Posterior vena cava (tissue), 2 donors: Measurements from ENCODE around the gene KAT6B. TPM values are rescaled to one million over a fixed set of nuclear protein-coding genes. Genes with fewer than 3 reads are reported as not detected.

ENCODE experiments used
- DNase-seq: peaks from one replicate; pipeline ENCODE4 v3.0.0-alpha.2; 2020; ENCODE audit warnings: low spot score
- intact Hi-C, 2 donors: fragments of 100-400 bp; cut with DNase I; formaldehyde crosslinking; loops; one replicate each; pipeline versions ENCODE4 v1.14.1 to v1.14.2; 2022 to 2023
- total RNA-seq, 2 donors: library from RNA; stranded (reverse); fragmentation: NEBNext Ultra II Directional; extraction: Animal tissue kit (Norgen Biotek cat#: 25700); gene quantifications; one replicate each; pipeline ENCODE4 v1.2.1, GENCODE V29; 2021
- donor health status: DM: yes; HTN: yes; CAD: no.
- donor health status: DM: yes; HTN: yes; CAD: no.

KAT6B gene
- total RNA-seq, 2 donors from 2014 or later, result 34.7 to 35.0 TPM

DNA sequence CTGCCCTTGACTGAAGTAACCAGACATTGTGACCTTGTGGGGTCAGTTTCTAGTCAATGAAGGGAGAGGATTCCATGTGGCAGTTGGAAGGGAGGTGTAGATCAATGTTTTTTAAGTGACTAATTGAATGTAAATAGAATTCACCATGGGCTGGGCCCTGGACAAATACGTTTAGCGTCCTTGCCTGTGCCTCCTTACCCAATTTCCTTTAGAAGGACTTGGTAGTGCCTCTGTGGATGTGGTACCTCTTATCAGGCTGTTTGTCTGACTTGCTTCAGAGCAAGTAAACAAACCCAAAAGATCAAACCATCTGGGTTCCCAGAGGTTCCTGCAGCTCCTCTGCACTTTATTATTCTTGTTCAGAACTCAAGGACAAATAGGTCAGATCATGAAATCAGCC lies 4.3 kb upstream of the KAT6B start:
- intact Hi-C loops, result loop anchor here (10.0 kb wide), 4 partner anchors 173 to 1683 kb away; no protein-coding TSS in a partner anchor
- no peak for DNase-seq

- no peak for DNase-seq
- intact Hi-C loops, result loop anchor here (10.0 kb wide), 4 partner anchors 172 to 1682 kb away; no protein-coding TSS in a partner anchor
These were observed 3.8 kb upstream of the KAT6B start for GRCh38 chr10:74822521-74823089.

DNA sequence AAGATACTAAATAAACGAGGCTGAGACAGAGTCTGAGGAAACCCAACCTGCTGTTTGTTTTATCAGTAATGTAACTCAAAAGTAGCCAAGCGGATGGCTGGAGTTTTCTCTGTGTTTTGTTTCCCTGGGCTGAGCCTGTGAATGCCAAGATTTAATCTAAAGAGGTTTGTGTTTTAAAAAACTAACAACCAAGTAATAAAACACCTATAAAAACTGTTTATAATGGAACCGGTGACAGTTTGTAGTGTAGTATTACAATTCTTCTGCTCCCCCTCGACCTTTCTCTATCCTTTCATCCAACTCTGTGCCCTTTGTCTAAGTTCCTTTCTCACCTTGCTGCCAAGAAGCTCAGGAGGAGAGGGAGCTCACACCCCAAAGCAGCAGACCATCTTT lies 2.6 kb upstream of the KAT6B start:
- intact Hi-C loops, result loop anchor here (10.0 kb wide), 4 partner anchors 171 to 1681 kb away; no protein-coding TSS in a partner anchor

GRCh38 chr10:74824184-74824899 lies 2.1 kb upstream of the KAT6B start:
- intact Hi-C loops, result loop anchor here (10.0 kb wide), 4 partner anchors 170 to 1680 kb away; no protein-coding TSS in a partner anchor
- no peak for DNase-seq

More for the DNA sequence above, 2.6 kb upstream of the KAT6B start:
- no peak for DNase-seq

GRCh38 chr10:74824900-74825370 lies 1.5 kb upstream of the KAT6B start:
- intact Hi-C loops, result loop anchor here (10.0 kb wide), 4 partner anchors 170 to 1680 kb away; no protein-coding TSS in a partner anchor
- peak; percentile 83 for DNase-seq

DNA sequence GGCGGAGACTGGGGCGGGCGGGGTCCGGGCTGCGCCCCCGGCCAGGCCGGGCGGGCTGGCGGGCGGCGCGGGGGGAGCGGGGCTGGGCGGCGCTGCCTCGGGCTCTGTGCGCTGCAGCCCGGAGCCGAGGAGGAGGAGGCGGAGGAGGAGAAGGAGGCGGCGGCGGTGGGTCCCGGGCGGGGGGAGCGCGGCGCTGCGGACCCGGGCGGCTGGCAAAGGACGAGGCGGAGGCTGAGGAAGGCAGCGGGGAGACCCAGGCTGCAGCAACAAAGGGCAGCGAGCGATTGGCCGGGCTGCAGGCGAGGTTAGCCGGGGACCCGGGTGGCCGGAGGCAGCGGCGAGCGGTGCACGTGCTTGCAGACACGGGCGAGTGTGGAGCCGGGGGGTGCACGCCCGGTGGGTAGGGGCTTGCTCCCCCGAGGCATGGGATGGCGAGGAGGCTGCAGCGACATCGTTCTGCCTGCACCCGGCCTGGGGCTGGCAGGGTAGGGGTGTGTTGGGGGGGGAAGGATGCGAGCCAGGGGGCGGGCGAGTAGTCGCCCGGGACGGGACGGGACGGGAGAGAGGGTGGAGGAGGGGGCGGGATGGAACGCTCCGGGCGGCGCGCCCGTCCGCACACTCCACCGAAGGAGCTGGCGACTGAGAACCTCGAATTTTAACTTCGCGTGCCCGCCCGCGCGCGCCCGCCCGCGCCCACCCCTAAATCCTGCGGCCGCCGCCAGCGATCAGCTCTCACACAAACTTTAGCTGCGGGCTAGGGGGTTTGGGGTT lies 844 bp upstream of the KAT6B start:
- intact Hi-C loops, result loop anchor here (10.0 kb wide), 4 partner anchors 169 to 1679 kb away; no protein-coding TSS in a partner anchor
- DNase-seq, result no peak

DNA sequence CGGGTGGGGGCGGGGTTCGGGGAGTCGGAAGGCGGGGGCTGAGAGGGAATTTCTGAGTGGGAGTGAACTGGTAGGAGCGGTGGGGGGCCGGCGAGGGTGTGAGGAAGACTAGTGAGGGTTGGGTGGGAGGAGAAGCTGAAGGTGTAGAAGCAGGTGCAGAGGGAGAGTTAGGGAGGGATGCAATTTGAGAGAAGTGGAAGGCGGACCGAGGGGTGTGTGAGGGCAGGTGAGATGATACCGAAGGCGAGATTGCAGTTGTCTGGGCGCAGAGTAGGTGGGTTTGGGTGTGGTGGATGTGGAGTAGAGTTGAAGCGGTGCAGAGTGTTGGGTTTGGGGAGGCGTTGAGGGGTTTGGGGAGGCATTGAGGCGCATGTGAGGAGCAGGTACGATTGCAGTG lies 643 bp downstream of the KAT6B start:
- intact Hi-C loops, result loop anchor here (10.0 kb wide), 4 partner anchors 168 to 1678 kb away; no protein-coding TSS in a partner anchor
- no peak for DNase-seq

DNA sequence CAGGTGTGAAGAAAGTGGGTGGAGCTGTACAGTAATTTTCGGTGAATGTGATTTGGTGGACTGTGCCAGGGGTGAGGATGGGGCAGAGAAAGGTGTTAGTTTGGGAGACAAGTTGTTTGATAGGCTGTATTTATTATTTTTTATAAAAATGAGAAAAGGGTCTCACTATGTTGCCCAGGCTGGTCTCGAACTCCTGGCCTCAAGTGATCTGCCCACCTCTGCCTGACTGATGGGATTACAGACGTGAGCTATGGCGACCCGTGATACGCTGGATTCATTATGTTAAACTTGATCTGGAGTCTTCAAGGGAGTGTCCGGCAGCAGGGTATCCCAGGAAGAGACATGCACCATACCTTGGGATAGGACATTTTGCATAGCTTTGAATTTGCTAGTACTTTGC lies 1.3 kb downstream of the KAT6B start:
- peak; percentile 52 for DNase-seq
- intact Hi-C loops, result loop anchor here (10.0 kb wide), 4 partner anchors 167 to 1677 kb away; no protein-coding TSS in a partner anchor

- intact Hi-C loops, result loop anchor here (10.0 kb wide), 4 partner anchors 166 to 1676 kb away; no protein-coding TSS in a partner anchor
- no peak for DNase-seq
These were observed 2.5 kb downstream of the KAT6B start for GRCh38 chr10:74828946-74829345.

DNA sequence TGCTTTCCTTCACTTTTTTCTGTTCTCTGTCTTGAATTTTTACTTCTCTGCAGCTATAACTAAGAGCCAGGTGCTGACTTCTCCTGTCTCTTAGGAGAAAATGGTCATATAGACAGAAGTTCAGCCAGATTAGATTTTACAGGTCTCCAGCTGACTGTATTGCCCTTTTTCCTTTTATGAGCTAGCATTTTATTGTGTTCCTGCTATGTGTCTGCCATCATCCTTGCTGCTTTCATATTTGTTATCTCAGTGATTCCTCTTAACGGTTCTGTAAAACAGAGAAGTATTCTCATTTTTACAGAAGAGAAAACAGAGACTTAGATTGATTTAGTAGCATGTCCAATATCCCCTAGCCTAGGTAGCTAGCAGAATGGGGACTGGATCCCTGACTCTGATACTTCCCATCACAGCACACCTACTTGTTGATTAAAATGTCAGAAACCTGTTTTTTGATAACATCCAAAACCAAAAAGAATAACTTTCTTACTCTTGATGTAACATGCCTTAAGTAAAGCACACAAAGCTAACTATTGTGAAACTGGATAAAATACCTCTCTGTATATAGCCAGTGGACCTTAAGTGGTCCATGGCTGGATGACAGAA lies 5.2 kb downstream of the KAT6B start:
- intact Hi-C loops, result no loop called here
- DNase-seq, result no peak

DNA sequence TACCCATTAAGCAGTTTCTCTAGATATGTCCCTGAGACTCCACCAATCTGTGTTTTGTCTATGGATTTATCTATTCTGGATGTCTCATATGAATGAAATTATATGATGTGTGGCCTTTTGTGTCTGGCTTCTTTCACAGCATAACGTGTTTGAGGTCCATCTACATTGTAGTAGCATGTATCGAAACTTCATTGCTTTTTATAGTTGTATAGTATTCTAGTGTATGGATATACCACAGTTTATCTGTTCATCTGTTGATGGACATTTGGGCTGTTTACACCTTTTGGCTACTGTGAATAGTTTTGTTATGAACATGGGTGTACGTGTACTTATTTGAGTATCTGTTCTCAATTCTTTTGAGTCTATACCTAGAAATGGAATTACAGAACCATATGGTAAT lies 9.6 kb downstream of the KAT6B start:
- intact Hi-C loops, result no loop called here

GRCh38 chr10:74836877-74837276 lies 10.5 kb downstream of the KAT6B start:
- intact Hi-C loops, result no loop called here
- DNase-seq, result no peak

More for the DNA sequence above, 9.6 kb downstream of the KAT6B start:
- DNase-seq, result no peak

DNA sequence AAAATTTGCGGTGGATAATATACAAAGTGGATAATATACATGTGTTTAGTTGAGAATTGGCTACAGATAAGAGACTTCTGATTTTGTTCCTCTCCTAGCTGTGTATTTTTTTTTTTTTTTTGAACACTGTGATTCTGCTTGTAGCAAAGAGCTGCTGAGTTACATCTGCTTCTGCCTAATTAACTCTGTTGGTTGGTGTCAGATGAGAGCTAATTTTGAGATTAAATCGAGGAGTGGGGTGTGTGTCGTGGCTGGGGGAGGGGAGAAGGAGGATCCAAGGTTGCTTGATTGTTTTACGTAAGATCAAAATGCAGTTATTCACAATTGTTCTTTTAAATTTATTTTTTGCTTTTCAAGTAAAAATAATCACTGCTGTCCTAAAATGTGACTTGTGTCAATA lies 11.3 kb downstream of the KAT6B start:
- intact Hi-C loops, result no loop called here
- DNase-seq, result no peak

GRCh38 chr10:74839708-74840107 lies 13.3 kb downstream of the KAT6B start:
- intact Hi-C loops, result no loop called here
- no peak for DNase-seq

GRCh38 chr10:74841265-74841973 lies 15.0 kb downstream of the KAT6B start:
- intact Hi-C loops, result no loop called here
- DNase-seq, result no peak

DNA sequence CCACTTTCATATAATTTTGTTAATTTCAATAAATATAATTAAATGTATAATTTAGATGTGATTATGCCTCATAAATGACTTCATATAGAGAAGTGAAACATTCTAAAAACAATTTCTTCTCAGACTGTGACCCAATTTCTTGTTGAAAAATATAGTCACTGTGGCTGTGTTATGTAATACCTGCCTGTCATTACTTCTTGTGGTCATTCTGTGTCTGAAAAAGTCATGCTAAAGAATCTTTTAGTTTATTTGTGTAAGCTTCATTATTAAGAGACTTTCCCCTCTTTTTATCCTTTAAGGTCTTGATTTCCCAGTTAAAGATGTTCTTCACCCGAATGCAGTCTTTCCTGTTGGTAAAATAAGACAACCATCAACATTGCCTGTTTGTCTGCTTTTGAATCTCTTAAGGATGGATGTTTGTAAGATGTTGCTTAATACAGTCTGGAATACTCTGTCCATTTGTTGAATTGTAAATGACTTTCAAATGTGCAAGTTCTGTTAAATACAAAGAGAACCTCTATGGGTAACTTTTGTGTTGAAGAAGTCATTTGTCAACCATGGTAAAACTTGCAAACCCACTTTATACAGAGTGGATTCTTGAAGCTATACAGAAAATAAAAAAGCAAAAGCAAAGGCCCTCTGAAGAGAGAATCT lies 16.0 kb downstream of the KAT6B start:
- intact Hi-C loops, result no loop called here
- no peak for DNase-seq

GRCh38 chr10:74846958-74847357 lies 20.6 kb downstream of the KAT6B start:
- DNase-seq, result no peak
- intact Hi-C loops, result no loop called here

- intact Hi-C loops, result no loop called here
- no peak for DNase-seq
These were observed 25.4 kb downstream of the KAT6B start for GRCh38 chr10:74851831-74852230.
